Naive thymus-derived CD4-positive, alpha-beta T cell (primary cell): Measurements from ENCODE around the gene CASQ1. TPM values are rescaled to one million over a fixed set of nuclear protein-coding genes. Genes with fewer than 3 reads are reported as not detected.

ENCODE experiments used
- ATAC-seq: fragments of 150-1000 bp; cut with Tn5 transposase; 2 replicates; pipeline ENCODE4 v1.10.0; 2021; ENCODE audit warnings: mild to moderate bottlenecking, moderate library complexity
- CTCF ChIA-PET: fragments of 350-600 bp; sonication (Branson Sonifier 250); formaldehyde crosslinking; loops from one replicate; lab custom pipeline; 2021; ENCODE audit warnings: antibody characterized with exemption; lab: Charles Lee
- POLR2A ChIA-PET: fragments of 350-600 bp; sonication (Branson Sonifier 250); formaldehyde crosslinking; loops from one replicate; lab custom pipeline; 2021; ENCODE audit warnings: antibody characterized with exemption, inconsistent platforms; lab: Charles Lee
- DNase-seq, 9 donors: peaks; one replicate each; pipeline versions ENCODE4 v3.0.0 to v3.0.0-alpha.2; 2020 to 2022; ENCODE audit warnings: mixed read lengths in 1 of 9
- H3K27ac ChIP-seq: one replicate; pipeline ENCODE4 v1.7.0; 2013; ENCODE audit warnings: mild to moderate bottlenecking, low read depth, low read length, moderate library complexity
- H3K27me3 ChIP-seq, 2 donors: one replicate each; pipeline ENCODE4 v1.7.0; 2013; ENCODE audit warnings: low read length in 2 of 2, mild to moderate bottlenecking in 2 of 2, moderate library complexity in 2 of 2; ENCODE audit not compliant: control insufficient read depth in 2 of 2, insufficient read depth in 2 of 2
- H3K36me3 ChIP-seq, 3 experiments: 1 replicate in 2 of 3; 2 replicates in 1 of 3; pipeline ENCODE4 v1.7.0; 2013; ENCODE audit warnings: low read length in 3 of 3, mild to moderate bottlenecking in 3 of 3, moderate library complexity in 1 of 3; ENCODE audit not compliant: insufficient read depth in 3 of 3, control insufficient read depth in 2 of 3
- H3K4me1 ChIP-seq, 2 donors: one replicate each; pipeline ENCODE4 v1.7.0; 2013; ENCODE audit warnings: low read length in 2 of 2, mild to moderate bottlenecking in 2 of 2, moderate library complexity in 1 of 2; ENCODE audit not compliant: control insufficient read depth in 2 of 2, insufficient read depth in 2 of 2
- H3K4me3 ChIP-seq: 2 replicates; pipeline ENCODE4 v1.7.0; 2013; ENCODE audit warnings: mild to moderate bottlenecking, low read length
- H3K9me3 ChIP-seq, 3 experiments: 1 replicate in 2 of 3; 2 replicates in 1 of 3; pipeline ENCODE4 v1.7.0; 2013; ENCODE audit warnings: low read length in 3 of 3; ENCODE audit not compliant: control insufficient read depth in 2 of 3
- H3K27ac Mint-ChIP-seq, 9 donors: one replicate each; pipeline ENCODE4 v1.8.0; 2020 to 2022; ENCODE audit warnings: mixed read lengths in 9 of 9, mild to moderate bottlenecking in 8 of 9, moderate library complexity in 5 of 9, inconsistent platforms in 2 of 9
- H3K27me3 Mint-ChIP-seq, 5 donors: one replicate each; pipeline ENCODE4 v1.8.0; 2021 to 2022; ENCODE audit warnings: mixed read lengths in 5 of 5, mild to moderate bottlenecking in 1 of 5
- H3K36me3 Mint-ChIP-seq, 5 donors: one replicate each; pipeline ENCODE4 v1.8.0; 2020 to 2022; ENCODE audit warnings: mixed read lengths in 5 of 5, mild to moderate bottlenecking in 3 of 5, inconsistent platforms in 1 of 5
- H3K4me1 Mint-ChIP-seq, 7 donors: one replicate each; pipeline ENCODE4 v1.8.0; 2020 to 2022; ENCODE audit warnings: mixed read lengths in 7 of 7, mild to moderate bottlenecking in 3 of 7, inconsistent platforms in 1 of 7
- H3K4me3 Mint-ChIP-seq, 10 donors: one replicate each; pipeline ENCODE4 v1.8.0; 2020 to 2022; ENCODE audit warnings: mild to moderate bottlenecking in 10 of 10, mixed read lengths in 10 of 10, moderate library complexity in 6 of 10, inconsistent platforms in 2 of 10
- H3K9me3 Mint-ChIP-seq, 11 donors: one replicate each; pipeline ENCODE4 v1.8.0; 2020 to 2022; ENCODE audit warnings: mixed read lengths in 11 of 11, mild to moderate bottlenecking in 4 of 11, inconsistent platforms in 1 of 11, moderate library complexity in 1 of 11
- intact Hi-C, 2 donors: fragments of 100-400 bp; cut with micrococcal nuclease; formaldehyde crosslinking; loops; one replicate each; pipeline ENCODE4 v1.15.1; 2023
- polyA plus RNA-seq, 2 donors: library from polyadenylated mRNA; unstranded; fragments of 300-500 nt; fragmentation: Illumina TruSeq; gene quantifications; one replicate each; pipeline ENCODE4 v1.2.3, GENCODE V29; 2021
- total RNA-seq, 6 experiments: library from RNA in 5 of 6; stranded (reverse) in 5 of 6; gene quantifications; 1 replicate in 5 of 6; 2 replicates in 1 of 6; pipeline ENCODE4 v1.2.3 and lab custom pipeline; 2021 to 2026

CASQ1 gene
- total and polyA plus RNA-seq, 7 experiments from 2014 or later, result 1.1 TPM; not detected in 6

GRCh38 chr1:160237558-160237957 lies 47.2 kb downstream of the CASQ1 start:
- peaks cover 18 to 77% (median 28%) of the 10 kb centered on the region in 3 experiments for H3K36me3 ChIP-seq
- ChIA-PET POLR2A (no interaction called here), CTCF (interaction anchor here (1.2 kb wide), 1 partner anchor 53 kb away, joined by 4 read pairs; no protein-coding TSS in a partner anchor)
- DNase-seq, result no peak
- peaks cover 19 to 49% (median 44%) of the 10 kb centered on the region in 5 donors for H3K36me3 Mint-ChIP-seq
- H3K27ac ChIP-seq, result no peak overlapping the region
- ATAC-seq, result no peak
- H3K4me1 Mint-ChIP-seq, result peaks cover 9 to 31% (median 12%) of the 10 kb centered on the region in 7 donors
- no peak overlapping the region for H3K4me3 ChIP-seq
- H3K4me3 Mint-ChIP-seq, result no peak overlapping the region
- no peaks in the 10 kb centered on the region for H3K9me3 ChIP-seq
- H3K4me1 ChIP-seq, result no peaks in the 10 kb centered on the region
- intact Hi-C loops, result no loop called here
- no peaks in the 10 kb centered on the region for H3K27me3 Mint-ChIP-seq
- H3K27me3 ChIP-seq, result no peaks in the 10 kb centered on the region
- H3K27ac Mint-ChIP-seq, result peak overlapping the region in 1 of 9 donors; percentile 80
- H3K9me3 Mint-ChIP-seq, result no peaks in the 10 kb centered on the region

GRCh38 chr1:160238408-160238807 lies 48.0 kb downstream of the CASQ1 start:
- H3K9me3 ChIP-seq, result no peaks in the 10 kb centered on the region
- H3K27me3 ChIP-seq, result no peaks in the 10 kb centered on the region
- no peak overlapping the region for H3K27ac ChIP-seq
- POLR2A ChIA-PET, result interaction anchor here (0.7 kb wide), 1 partner anchor 137 kb away, joined by 3 read pairs; no protein-coding TSS in a partner anchor
- H3K4me1 ChIP-seq, result no peaks in the 10 kb centered on the region
- Mint-ChIP-seq H3K27me3 (no peaks in the 10 kb centered on the region), H3K4me3 (no peak overlapping the region), H3K4me1 (peaks cover 11 to 32% (median 11%) of the 10 kb centered on the region in 7 donors), H3K9me3 (no peaks in the 10 kb centered on the region), H3K27ac (no peak overlapping the region), H3K36me3 (peaks cover 18 to 55% (median 45%) of the 10 kb centered on the region in 5 donors)
- peaks cover 18 to 79% (median 28%) of the 10 kb centered on the region in 3 experiments for H3K36me3 ChIP-seq
- DNase-seq (no peak), ATAC-seq (no peak)
- intact Hi-C loops, result no loop called here
- CTCF ChIA-PET, result interaction anchor here (0.7 to 1.2 kb wide), 3 partner anchors 13 to 153 kb away, joined by 3 to 4 read pairs (median 3); no protein-coding TSS in a partner anchor
- no peak overlapping the region for H3K4me3 ChIP-seq

GRCh38 chr1:160239582-160240299 lies 49.4 kb downstream of the CASQ1 start:
- H3K27me3 Mint-ChIP-seq, result no peaks in the 10 kb centered on the region
- H3K27ac Mint-ChIP-seq, result peak overlapping the region in 1 of 9 donors; percentile 93
- no peaks in the 10 kb centered on the region for H3K4me1 ChIP-seq
- no peaks in the 10 kb centered on the region for H3K27me3 ChIP-seq
- no peaks in the 10 kb centered on the region for H3K9me3 ChIP-seq
- ChIA-PET CTCF (interaction anchor here (1.2 to 5.1 kb wide), 2 partner anchors 12 to 153 kb away, joined by 4 to 23 read pairs; no protein-coding TSS in a partner anchor), POLR2A (interaction anchor here (1.0 to 1.3 kb wide), 2 partner anchors 52 to 141 kb away, joined by 3 read pairs; partner anchors contain the start of gene IGSF8)
- no peaks in the 10 kb centered on the region for H3K9me3 Mint-ChIP-seq
- H3K36me3 ChIP-seq, result peaks cover 18 to 78% (median 28%) of the 10 kb centered on the region in 3 experiments
- peaks cover 7 to 29% (median 12%) of the 10 kb centered on the region in 7 donors for H3K4me1 Mint-ChIP-seq
- peaks cover 17 to 52% (median 45%) of the 10 kb centered on the region in 5 donors for H3K36me3 Mint-ChIP-seq
- H3K27ac ChIP-seq, result no peak overlapping the region
- intact Hi-C loops, result no loop called here
- no peak overlapping the region for H3K4me3 ChIP-seq
- DNase-seq (no peak), ATAC-seq (no peak)
- H3K4me3 Mint-ChIP-seq, result no peak overlapping the region

- H3K4me3 Mint-ChIP-seq, result no peak overlapping the region
- peak overlapping the region in 3 of 9 donors; percentile 1 to 66 (median 65) for H3K27ac Mint-ChIP-seq
- peaks cover 0 to 43% (median 21%) of the 10 kb centered on the region in 7 donors for H3K4me1 Mint-ChIP-seq
- POLR2A ChIA-PET, result interaction anchor here (0.6 to 2.1 kb wide), 5 partner anchors 8 to 41 kb away, joined by 3 to 11 read pairs (median 5); partner anchors contain the start of genes DCAF8 and PEX19
- peaks cover 6 to 39% (median 31%) of the 10 kb centered on the region in 5 donors for H3K36me3 Mint-ChIP-seq
- no peaks in the 10 kb centered on the region for H3K27me3 Mint-ChIP-seq
- intact Hi-C loops, result no loop called here
- no peak overlapping the region for H3K27ac ChIP-seq
- DNase-seq (no peak), ATAC-seq (no peak)
- no peak overlapping the region for H3K4me3 ChIP-seq
- no peaks in the 10 kb centered on the region for H3K9me3 Mint-ChIP-seq
- peaks cover 2 to 42% (median 11%) of the 10 kb centered on the region in 3 experiments for H3K36me3 ChIP-seq
- CTCF ChIA-PET, result interaction anchor here (0.5 to 5.1 kb wide), 3 partner anchors 8 to 101 kb away, joined by 7 to 23 read pairs (median 9); no protein-coding TSS in a partner anchor
- H3K27me3 ChIP-seq, result no peaks in the 10 kb centered on the region
- no peaks in the 10 kb centered on the region for H3K4me1 ChIP-seq
- no peaks in the 10 kb centered on the region for H3K9me3 ChIP-seq
These were observed 53.4 kb downstream of the CASQ1 start for GRCh38 chr1:160243767-160244166.

GRCh38 chr1:160244209-160244608 lies 53.8 kb downstream of the CASQ1 start:
- intact Hi-C loops, result no loop called here

GRCh38 chr1:160245434-160245833 lies 55.1 kb downstream of the CASQ1 start:
- no peak overlapping the region for H3K4me3 ChIP-seq
- peaks cover 0 to 26% (median 0%) of the 10 kb centered on the region in 3 experiments for H3K36me3 ChIP-seq
- no peaks in the 10 kb centered on the region for H3K9me3 Mint-ChIP-seq
- CTCF ChIA-PET, result no interaction called here
- DNase-seq (no peak), ATAC-seq (no peak)
- H3K27me3 ChIP-seq, result no peaks in the 10 kb centered on the region
- H3K4me1 Mint-ChIP-seq, result peaks cover 3 to 44% (median 25%) of the 10 kb centered on the region in 7 donors
- H3K27ac Mint-ChIP-seq, result peak overlapping the region in 1 of 9 donors; percentile 69
- POLR2A ChIA-PET, result interaction anchor here (1.4 to 2.1 kb wide), 3 partner anchors 11 to 39 kb away, joined by 4 to 11 read pairs (median 4); partner anchors contain the start of gene PEX19
- intact Hi-C loops, result no loop called here
- no peaks in the 10 kb centered on the region for H3K4me1 ChIP-seq
- H3K27me3 Mint-ChIP-seq, result no peaks in the 10 kb centered on the region
- H3K4me3 Mint-ChIP-seq, result no peak overlapping the region
- H3K27ac ChIP-seq, result no peak overlapping the region
- H3K9me3 ChIP-seq, result no peaks in the 10 kb centered on the region
- H3K36me3 Mint-ChIP-seq, result peaks cover 0 to 27% (median 14%) of the 10 kb centered on the region in 5 donors

More at GRCh38 chr1:160244209-160244608, 53.8 kb downstream of the CASQ1 start:
- H3K4me3 Mint-ChIP-seq, result no peak overlapping the region
- no peak overlapping the region for H3K27ac Mint-ChIP-seq
- ATAC-seq, result no peak
- DNase-seq, result no peak
- no peaks in the 10 kb centered on the region for H3K9me3 Mint-ChIP-seq
- Histone ChIP-seq H3K4me3 (no peak overlapping the region), H3K4me1 (no peaks in the 10 kb centered on the region), H3K27ac (no peak overlapping the region), H3K36me3 (peaks cover 0 to 39% (median 9%) of the 10 kb centered on the region in 3 experiments), H3K9me3 (no peaks in the 10 kb centered on the region), H3K27me3 (no peaks in the 10 kb centered on the region)
- H3K36me3 Mint-ChIP-seq, result peaks cover 6 to 35% (median 26%) of the 10 kb centered on the region in 5 donors
- ChIA-PET POLR2A (interaction anchor here (0.6 to 2.1 kb wide), 5 partner anchors 13 to 40 kb away, joined by 4 to 11 read pairs (median 5); partner anchors contain the start of genes DCAF8 and PEX19), CTCF (interaction anchor here (2.7 kb wide), 1 partner anchor 47 kb away, joined by 9 read pairs; no protein-coding TSS in a partner anchor)
- peaks cover 0 to 40% (median 21%) of the 10 kb centered on the region in 7 donors for H3K4me1 Mint-ChIP-seq
- no peaks in the 10 kb centered on the region for H3K27me3 Mint-ChIP-seq
